Medulla oblongata (tissue), 1 donor: ENCODE results near the gene SLC8B1.

Experiments
- DNase-seq: peaks from one replicate; pipeline ENCODE4 v3.0.0-alpha.2; 2015; ENCODE audit errors: extremely low spot score

The SLC8B1 gene

DNA sequence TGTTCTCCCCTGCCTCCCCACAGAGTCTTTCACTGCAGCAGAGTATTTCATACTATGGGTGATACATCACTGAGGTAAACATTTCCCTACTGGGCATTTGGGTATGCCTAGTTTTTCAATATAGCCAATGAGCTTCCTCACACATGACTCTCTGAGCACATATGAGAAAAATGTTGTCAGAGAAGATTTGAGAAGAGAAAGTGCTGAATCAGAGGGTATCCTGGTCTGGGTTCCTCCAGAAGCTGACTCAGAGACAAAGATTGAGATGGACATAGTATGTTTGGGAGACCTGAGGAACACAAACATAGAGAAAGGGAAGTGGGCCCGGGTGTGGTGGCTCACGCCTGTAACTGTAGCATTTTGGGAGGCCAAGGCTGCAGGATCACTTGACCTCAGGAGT, 12.6 kb downstream of the SLC8B1 start:
- no peak for DNase-seq

DNA sequence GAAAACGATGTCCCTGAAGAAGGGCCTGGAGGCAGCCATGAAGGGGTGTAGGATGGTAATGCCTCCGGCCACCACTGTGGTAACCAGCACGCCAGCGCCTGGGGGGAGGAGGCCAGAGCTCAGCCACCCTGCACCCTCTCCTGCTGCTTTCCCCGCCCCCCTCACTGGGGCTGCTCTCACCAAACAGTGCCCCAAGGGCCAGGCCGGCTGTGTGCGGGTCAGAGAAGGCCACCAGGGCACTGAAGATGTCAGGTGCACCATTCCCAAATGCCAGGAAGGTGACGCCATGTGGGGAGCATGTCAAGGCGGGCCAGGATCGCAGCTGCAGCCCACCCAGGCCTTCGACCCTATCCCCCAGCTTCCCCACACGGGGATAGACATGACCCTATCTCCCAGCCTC, 14.5 kb downstream of the SLC8B1 start:
- DNase-seq, result no peak

DNA sequence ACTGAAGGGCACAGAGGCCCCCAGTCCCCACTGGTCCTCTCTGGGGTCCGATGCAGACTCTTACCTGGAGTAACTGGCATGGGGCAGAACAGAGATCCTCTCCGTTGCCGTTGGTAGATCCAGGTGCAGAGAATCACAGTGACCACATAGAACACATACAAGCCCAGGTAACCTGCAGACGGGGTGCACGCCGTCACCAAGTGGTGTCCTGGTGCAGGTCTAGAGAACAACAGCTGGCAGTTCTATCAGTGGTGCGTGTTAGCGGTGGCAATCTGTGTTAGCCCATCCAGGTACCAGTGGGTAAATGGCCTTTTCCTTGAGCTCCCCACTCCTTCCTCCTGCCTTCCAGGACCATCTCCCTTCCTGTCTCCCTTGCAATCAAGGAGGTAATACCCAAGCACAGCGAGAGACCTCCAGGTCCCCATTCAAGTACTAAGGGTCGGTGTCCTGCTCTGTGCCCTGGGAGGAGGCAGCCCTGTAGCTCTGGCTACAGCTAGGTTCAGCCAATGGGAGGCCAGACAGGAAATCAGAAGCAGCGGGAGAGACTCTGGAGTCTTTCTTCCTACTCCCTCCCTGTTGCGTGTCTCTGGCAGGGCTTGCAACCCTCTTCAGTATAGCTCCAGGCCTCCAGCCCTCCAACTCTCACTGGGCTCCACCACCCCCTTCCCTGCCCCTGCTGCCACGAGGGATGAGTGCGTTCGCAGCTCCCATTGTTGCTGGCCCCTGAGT, 15.8 kb downstream of the SLC8B1 start:
- DNase-seq, result no peak

DNA sequence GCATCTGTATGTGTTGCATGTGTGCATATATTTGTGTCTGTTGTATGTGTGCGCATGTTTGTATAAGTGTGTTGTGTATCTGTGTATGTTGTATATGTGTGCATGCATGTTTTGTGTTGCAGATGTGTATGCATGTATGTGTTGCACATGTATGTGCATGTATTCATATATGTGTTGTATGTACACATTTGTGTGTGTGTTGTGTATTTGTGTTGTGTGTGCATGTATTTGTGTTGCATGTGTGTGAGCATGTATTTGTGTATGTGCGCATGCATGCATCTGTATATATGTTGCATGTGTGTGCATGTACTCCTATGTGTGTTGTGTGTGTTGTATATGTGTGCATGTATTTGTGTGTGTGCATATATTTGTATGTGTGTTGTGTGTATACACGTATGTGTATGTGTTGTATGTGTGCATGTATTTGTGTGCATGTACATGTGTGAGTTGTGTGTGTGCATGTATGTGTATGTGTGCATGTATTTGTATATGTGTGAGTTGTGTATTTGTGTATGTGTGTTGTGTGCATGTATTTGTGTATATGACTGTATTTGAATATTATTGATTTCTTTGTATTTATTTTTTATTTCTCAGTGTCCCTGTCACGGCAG, 16.8 kb downstream of the SLC8B1 start:
- DNase-seq, result no peak

DNA sequence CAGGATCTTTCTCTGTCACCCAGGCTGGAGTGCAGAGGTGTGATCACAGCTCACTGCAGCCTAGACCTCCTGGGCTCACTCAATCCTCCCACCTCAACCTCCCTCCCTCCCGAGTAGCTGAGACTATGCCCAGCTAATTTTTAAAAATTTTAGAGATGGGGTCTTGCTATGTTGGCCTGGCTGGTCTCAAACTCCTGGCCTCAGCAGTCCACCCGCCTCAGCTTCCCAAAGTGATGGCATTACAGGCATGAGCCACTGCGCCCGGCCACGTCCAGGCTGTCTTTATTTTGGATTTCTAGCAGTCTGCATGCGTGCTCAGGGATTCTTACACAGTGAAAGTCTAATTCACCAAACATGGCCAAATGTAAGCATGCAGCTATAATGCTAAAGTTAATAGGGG, 17.8 kb downstream of the SLC8B1 start:
- DNase-seq, result no peak

DNA sequence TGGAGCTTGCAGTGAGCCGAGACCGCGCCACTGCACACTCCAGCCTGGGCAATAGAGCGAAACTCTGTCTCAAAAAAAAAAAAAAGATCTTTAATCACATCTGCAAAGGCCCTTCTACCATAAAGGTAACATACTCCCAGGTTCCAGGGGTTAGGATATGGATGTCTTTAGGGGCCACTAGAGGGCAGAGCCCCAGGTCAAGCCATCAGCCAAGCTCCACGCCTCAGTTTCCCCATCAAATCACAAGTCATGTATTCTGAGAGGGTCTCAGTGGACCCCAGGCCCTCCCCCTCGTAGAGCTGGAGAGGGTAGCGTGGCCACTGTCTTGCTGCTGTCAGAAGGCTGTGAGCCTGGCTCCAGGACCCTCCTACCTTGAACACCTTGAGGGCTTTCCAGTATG, 18.8 kb downstream of the SLC8B1 start:
- no peak for DNase-seq

DNA sequence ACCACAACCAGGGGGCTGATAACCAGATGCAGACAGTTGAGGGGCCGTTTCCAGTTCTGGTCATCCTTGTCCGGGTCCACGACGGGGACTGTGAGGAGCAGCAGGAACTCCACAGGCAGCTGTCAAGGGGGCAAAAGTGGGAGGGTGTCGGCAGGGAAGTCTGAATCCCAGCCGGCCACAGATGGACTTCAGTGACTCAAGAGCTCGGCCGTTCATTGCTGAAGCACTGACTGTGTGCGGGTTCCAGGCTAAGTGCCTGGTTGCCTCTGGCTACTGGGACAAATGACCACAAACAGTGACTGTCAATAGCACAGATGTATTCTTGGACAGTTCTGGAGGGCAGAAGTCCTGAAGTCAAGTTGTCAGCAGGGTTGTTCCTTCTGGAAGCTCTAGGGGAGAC, 19.6 kb downstream of the SLC8B1 start:
- DNase-seq, result peak; percentile 30

DNA sequence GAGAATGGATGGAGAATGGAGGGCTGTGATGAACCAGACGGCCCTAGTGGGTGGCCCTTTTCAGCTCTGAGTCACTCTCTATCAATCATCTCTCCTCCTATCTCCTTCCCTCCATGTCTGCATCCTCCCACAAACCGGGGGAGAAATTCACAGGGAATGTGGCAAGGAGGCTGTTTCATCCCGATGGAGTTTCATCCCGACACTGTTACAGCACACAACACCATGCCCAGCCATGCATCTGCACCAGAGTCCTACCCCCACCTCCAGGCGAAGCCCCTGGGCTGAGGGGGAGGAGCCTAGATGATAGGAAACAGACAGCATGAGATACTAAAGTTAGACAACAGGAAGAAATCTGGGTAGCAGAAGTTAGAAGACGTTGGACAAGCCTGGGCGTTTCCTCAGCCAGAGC, 20.8 kb downstream of the SLC8B1 start:
- no peak for DNase-seq

DNA sequence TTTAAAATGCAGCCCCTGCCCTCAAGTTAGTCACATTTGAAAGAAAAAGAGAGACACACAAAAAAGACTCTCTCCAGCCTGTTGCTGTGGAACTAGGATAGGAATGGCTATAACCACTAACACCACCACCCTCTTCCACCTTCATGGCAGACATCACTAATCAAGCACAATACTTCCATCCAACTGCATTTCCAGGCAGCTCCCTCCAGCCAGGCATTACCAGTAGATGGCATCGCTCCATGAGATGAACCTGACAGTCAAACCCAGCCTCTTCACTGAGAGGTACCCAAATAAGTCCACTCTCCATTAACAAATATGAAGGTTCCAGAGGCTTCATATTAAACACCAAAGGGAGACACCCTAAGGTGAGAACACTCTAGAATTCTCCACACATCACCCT, 24.4 kb downstream of the SLC8B1 start:
- no peak for DNase-seq

DNA sequence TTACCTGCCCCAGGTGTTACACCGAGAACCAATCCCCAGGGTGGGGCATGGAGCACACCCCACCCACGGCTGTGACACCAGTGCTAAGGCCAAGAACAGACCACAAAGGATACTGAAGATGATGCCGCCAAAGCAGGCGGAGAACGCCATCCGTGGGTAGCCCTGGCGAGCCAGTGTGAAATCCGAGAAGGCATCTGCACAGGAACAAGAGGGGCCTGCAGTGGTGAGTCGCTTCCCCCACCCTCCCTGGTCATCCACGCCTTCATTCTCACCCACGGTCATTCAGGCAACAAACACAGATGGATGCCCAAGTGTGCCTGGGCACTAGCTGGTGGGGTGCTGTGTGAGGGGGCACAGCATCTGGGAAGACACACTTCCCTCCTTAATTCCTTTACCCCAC, 28.5 kb downstream of the SLC8B1 start:
- DNase-seq, result no peak

DNA sequence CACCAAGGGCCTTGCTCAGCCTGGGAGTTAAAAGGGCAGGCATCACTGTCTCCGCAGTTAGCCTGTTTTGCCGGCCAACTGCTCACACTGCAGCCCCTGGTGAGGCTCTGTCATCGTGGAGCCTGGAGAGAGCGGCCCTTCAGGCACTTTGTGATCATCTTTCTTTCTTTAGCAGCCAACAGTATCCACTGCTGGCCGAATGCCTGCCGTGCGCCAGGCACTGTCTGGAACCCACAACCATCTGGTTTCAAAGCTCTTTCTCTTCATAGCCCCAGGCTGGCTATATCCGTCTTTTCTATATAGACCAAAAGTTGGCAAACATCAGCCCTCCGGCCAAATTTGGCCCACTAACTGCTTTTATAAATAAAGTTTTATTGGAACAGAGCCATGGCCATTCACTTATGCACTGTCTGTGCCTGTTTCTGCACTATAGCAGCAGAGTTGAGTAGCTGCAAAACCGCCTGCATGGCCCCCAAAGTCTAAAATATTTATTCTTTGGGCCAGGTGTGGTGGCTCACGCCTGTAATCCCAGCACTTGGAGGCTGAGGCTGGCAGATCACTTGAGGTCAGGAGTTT, 29.5 kb downstream of the SLC8B1 start:
- no peak for DNase-seq

DNA sequence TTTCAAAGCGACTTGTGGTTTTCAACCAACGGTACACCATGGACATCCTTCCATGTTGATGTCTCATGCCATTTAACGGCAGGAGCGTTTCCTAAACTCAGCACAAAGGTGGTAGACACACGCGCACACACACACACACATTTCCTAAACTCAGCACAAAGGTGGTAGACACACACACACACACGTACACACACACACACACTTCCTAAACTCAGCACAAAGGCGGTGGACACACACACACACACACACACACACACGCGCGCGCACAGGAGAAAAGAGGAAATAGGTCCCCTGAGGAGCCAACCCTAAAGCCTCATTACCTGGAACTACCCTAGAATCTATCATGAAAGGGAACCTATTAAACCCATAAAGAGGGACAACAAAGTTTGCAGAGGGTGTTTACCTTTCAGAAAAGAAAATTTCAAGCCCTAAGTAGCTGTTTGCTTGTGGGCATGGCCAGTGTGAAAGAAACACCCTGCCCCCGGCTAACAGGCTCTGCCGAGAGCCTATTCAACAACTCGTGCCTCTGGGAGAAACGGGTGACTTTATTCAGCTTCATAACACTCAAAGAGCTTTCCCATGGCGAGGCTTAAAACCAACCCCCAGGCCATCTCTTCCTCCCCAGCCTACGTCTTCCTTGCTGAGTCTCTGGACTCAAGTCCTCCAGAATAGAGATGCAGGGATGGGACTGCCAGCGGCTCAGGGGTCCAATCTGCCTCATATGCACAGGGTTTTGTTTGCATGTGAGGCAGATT, 31.8 kb downstream of the SLC8B1 start:
- no peak for DNase-seq

DNA sequence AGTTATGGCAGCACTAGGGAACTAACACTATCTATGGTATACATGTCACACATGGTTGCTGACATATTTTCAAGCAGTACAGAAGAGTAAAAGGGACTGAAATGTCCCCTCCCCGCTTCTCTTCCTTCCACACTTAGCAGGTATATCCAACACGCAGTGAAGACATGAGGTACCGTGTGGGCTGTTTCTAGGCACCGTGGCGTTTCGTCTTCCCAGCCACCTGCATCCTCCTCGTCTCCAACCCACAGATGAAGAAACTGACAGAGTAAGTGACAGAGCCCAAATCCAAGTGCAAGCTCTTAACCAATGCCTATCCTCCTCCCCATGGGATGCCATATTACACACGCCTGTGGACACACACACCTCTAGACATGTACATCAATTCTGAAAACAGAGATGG, 32.4 kb downstream of the SLC8B1 start:
- no peak for DNase-seq

DNA sequence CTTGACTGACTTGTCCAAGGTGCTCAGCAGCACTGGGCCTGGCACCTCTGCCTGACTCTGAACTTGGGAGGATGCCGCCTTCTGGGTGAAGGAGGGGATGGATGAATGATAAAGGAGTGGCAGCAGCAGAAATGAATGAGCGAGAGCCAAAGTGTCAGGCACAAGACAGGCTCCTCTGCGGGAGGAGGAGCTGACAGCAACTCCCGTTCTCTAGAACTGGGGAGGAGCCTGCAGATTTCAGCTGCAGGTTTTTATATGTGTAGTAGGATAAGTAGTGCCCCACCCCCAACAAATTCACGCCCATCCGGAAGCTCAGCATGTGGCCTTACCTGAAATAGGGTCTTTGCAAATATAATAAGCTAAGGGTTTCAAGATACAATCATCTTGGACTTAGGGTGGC, 33.1 kb downstream of the SLC8B1 start:
- no peak for DNase-seq

DNA sequence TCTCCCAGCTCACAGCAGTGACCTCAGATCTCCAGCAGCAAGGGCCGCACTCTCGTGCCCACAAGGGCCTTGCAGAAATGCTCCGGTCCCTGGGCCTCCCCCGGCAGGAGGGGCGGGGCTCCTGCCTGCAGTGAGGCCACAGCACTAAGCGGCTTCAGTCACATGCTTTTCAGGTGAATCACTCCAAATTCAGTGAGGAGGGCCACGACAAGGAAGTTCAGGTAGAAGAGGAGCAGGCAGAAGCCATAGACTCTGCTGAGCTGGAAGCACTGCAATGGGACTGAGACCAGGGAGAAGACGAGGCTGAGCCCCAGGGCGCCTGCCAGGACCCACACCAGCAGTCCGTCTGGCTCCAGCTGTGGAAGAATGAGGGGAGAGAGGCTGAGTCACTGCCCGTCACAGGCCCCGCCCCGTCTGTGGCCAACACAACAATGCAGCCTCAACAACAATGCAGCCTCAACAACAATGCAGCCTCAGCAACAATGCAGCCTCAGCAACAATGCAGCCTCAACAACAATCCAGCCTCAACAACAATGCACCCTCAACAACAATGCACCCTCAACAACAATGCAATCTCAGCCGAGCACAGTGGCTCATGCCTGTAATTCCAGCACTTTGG, 35.2 kb downstream of the SLC8B1 start:
- DNase-seq, result peak; percentile 46

DNA sequence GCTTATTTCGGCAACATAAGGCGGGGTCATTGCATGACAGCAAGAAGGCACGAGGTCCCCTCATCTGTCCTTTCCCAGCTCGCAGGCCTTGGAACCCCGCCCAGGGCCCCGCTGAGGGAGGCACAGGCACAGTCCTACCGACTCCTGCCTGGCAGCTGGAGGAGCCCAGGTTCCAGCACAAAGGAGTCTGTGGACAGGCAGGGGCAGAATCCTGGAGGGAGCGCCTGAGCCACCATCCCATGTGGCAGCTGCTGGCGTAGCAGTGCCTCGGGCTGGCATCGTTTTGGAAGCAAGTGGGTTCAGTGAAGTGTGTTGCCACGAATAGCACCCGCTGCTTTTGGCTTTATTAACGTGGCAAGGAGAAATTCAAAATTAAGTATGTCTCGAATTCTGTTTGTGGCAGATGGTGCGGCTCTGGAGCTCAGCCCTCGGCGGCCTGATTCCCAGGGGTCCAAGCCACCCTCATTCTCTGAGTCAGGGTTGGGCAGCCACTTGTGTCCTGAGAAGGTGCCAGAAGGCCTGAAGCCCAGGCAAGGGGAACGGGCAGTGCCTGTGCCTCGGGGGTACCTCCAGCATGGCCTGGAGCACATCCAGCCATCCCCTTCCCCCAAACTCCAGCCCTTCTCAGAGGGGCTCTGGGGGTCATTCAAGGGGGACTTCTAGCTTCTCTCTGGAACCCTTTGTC, 35.9 kb downstream of the SLC8B1 start:
- DNase-seq, result peak; percentile 74

DNA sequence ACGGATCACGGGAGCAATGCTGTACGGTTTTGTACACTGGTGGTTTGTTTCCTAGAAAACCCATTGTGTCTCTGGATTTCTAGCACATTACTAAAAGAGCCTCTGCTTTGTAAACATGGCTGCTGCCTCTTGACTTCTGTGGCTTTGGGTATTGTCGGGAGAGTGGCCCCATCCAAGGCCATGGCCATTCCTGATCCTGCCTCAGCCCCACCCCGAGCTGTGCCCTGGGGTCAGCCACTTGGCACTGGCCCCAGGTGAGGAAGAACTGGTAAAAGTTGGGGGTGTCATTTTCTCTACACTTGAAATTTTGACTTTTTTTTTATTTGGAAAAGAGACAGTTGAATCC, 36.5 kb downstream of the SLC8B1 start:
- no peak for DNase-seq

DNA sequence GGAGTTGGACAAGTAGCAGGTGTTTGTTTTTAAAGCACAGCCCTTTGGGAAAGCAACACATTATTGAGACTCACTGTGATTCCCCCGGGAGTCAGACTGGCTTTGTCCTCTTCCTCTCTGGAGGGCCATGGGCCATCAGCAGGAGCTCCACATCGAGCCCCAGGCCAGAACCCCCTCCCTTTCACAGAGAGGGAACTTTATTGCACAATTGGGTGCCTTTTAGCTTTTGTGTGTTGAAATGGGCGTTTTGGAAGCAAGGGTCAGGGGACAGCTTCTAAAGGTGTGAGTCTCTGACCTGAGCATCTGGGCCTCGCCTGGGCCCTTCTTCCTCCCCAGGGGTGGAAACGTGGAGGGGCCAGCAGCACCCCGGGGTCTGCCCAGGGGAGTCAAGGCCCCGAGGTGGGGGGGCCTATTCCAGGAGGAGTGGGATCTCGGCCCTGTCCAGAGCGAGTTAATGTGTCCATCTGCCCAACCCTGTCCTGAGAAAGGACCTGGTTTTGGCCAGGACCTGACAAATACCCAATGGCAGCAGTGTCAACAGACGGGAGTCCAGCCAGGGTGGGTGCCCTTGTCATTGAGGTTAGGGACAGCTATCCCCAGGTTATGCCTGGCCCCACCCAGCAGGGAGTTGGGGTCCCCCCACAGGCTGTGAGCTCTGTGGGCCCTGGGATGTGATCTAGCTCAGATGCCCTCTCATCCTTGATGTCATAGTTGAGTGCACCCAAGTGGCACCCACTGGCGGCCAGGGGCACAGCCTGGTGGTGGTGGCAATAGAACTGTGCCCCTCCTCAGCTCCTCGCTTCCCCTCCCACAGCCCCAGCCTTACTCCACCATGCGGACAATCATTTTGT, 37.1 kb downstream of the SLC8B1 start:
- no peak for DNase-seq

DNA sequence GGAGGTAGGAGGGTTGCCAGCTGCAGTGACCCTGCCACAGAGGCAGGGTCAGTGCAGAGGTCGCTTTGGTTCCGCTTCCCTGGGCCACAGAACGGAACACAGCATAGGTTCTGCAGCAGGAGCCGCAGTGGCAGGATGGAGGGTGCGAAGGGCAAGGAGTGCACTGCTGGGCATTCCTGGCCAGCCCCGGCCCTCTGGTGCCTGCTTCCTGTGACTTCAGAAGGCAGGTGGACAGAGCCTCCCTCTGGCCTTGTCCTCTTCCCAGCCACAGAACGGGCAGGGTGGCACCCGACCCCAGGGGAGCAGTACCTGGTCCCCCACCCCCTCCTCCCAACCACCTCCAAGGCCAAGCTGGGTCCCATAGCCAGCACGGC, 37.7 kb downstream of the SLC8B1 start:
- DNase-seq, result no peak

DNA sequence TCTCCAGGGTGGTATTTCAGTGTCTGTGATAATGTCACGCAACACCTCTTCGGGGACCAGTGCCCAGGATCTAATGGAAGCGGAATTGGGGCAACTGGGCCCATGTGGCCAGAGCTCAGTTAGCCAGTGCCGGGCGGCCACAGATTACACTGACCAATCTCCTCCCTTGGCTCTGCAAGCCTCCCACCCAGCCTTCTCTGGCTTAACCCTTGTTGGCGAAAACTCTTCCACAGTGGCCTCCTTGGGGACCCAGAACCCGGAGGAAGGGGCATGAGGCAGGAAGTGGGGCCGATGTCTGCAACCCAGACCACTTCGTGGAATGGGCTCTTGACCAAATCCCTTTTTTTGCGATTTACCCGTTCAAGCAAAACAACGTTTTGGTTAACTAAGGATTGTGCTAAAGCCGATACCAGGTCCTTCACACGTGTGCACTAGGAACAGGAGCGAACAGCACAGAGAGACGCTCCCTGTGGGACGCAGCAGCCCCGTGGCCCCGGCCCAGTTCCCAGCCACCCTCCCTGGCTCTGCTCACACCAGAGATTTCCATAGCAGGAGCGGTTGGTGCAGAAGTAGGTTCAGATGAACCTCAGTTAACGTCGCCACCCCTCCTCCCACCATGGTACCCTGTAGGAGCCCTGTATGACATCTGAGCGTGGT, 38.2 kb downstream of the SLC8B1 start:
- no peak for DNase-seq
